ENCODE measurements around the gene RAB1B. TPM values are rescaled to one million over a fixed set of nuclear protein-coding genes. Genes with fewer than 3 reads are reported as not detected.
"Not testable (repeated sequence)": the region's sequence is repeated elsewhere in the genome, so short reads cannot be mapped to it uniquely, and the experiment has no call there.

RAB1B gene
- total RNA-seq, 1 experiment from 2014 or later: 98.6 TPM

GRCh38 chr11:66309475-66309874 lies 41.0 kb downstream of the RAB1B start:
- no peak for DNase-seq (ENCODE audit: low spot score)

GRCh38 chr11:66310324-66310723 lies 41.9 kb downstream of the RAB1B start:
- DNase-seq (ENCODE audit: low spot score): no peak

- not testable (repeated sequence) for DNase-seq (ENCODE audit: low spot score)
Measured at GRCh38 chr11:66310803-66311440, 42.5 kb downstream of the RAB1B start.

GRCh38 chr11:66311470-66311964 lies 43.1 kb downstream of the RAB1B start:
- DNase-seq (ENCODE audit: low spot score): no peak

- peak; percentile 82 for DNase-seq (ENCODE audit: low spot score)
Measured at GRCh38 chr11:66311965-66312548, 43.6 kb downstream of the RAB1B start.

GRCh38 chr11:66312549-66313320 lies 44.3 kb downstream of the RAB1B start:
- DNase-seq (ENCODE audit: low spot score): peak; percentile 98

GRCh38 chr11:66313321-66314185 lies 45.1 kb downstream of the RAB1B start:
- DNase-seq (ENCODE audit: low spot score): no peak

GRCh38 chr11:66314186-66314501 lies 45.7 kb downstream of the RAB1B start:
- no peak for DNase-seq (ENCODE audit: low spot score)

GRCh38 chr11:66314561-66315497 lies 46.4 kb downstream of the RAB1B start:
- DNase-seq (ENCODE audit: low spot score): no peak

GRCh38 chr11:66315498-66315885 lies 47.1 kb downstream of the RAB1B start:
- no peak for DNase-seq (ENCODE audit: low spot score)

- DNase-seq (ENCODE audit: low spot score): no peak
Measured at GRCh38 chr11:66315921-66316811, 47.7 kb downstream of the RAB1B start.

- DNase-seq (ENCODE audit: low spot score): no peak
Measured at GRCh38 chr11:66316849-66317251, 48.4 kb downstream of the RAB1B start, which contains the start of gene CD248. Gene CD248, minus strand, starts transcription at chr11:66317044. Its CDS starts 17 bp downstream, at chr11:66317027.

- DNase-seq (ENCODE audit: low spot score): no peak
Measured at GRCh38 chr11:66317322-66317722, 48.9 kb downstream of the RAB1B start.

GRCh38 chr11:66317723-66318599 lies 49.5 kb downstream of the RAB1B start:
- peak; percentile 45 for DNase-seq (ENCODE audit: low spot score)

- DNase-seq (ENCODE audit: low spot score): no peak
Measured at GRCh38 chr11:66318600-66318970, 50.1 kb downstream of the RAB1B start.

- DNase-seq (ENCODE audit: low spot score): not testable (repeated sequence)
Measured at GRCh38 chr11:66320289-66320688, 51.9 kb downstream of the RAB1B start.

- DNase-seq (ENCODE audit: low spot score): not testable (repeated sequence)
Measured at GRCh38 chr11:66320748-66321147, 52.3 kb downstream of the RAB1B start.

GRCh38 chr11:66321606-66322005 lies 53.2 kb downstream of the RAB1B start:
- no peak for DNase-seq (ENCODE audit: low spot score)

All from H4 (cell line).